Endothelial cell (in vitro differentiated cells): ENCODE results near the gene LIPI. TPM values are rescaled to one million over a fixed set of nuclear protein-coding genes. Genes with fewer than 3 reads are reported as not detected.

Experiments
- DNase-seq: peaks from one replicate; pipeline ENCODE4 v3.0.0; 2021; ENCODE audit warnings: low spot score
- H3K27ac Mint-ChIP-seq: one replicate; pipeline ENCODE4 v1.8.0; 2021; ENCODE audit warnings: mixed read lengths, inconsistent platforms; ENCODE audit not compliant: unreplicated experiment
- H3K27me3 Mint-ChIP-seq: one replicate; pipeline ENCODE4 v1.8.0; 2021; ENCODE audit warnings: mild to moderate bottlenecking, moderate library complexity, mixed read lengths, inconsistent platforms; ENCODE audit not compliant: unreplicated experiment
- H3K36me3 Mint-ChIP-seq: one replicate; pipeline ENCODE4 v1.8.0; 2021; ENCODE audit warnings: mild to moderate bottlenecking, low read depth, mixed read lengths, inconsistent platforms; ENCODE audit not compliant: unreplicated experiment
- H3K4me1 Mint-ChIP-seq: one replicate; pipeline ENCODE4 v1.8.0; 2021; ENCODE audit warnings: mild to moderate bottlenecking, mixed read lengths, inconsistent platforms; ENCODE audit not compliant: unreplicated experiment
- H3K4me3 Mint-ChIP-seq: one replicate; pipeline ENCODE4 v1.8.0; 2021; ENCODE audit warnings: mild to moderate bottlenecking, mixed read lengths, inconsistent platforms; ENCODE audit not compliant: unreplicated experiment
- H3K9me3 Mint-ChIP-seq: one replicate; pipeline ENCODE4 v1.8.0; 2021; ENCODE audit warnings: mixed read lengths, inconsistent platforms; ENCODE audit not compliant: unreplicated experiment
- CTCF ChIP-seq: fragments of 200-600 bp; sonication (generic); IDR thresholded peaks from one replicate; pipeline ENCODE4 v1.5.0; 2021; ENCODE audit warnings: antibody characterized with exemption; ENCODE audit not compliant: unreplicated experiment
- total RNA-seq: library from RNA; stranded (reverse); fragmentation: NEBNext Ultra II Directional; extraction: Animal tissue kit (Norgen Biotek cat#: 25700); gene quantifications from one replicate; pipeline ENCODE4 v1.2.1, GENCODE V29; 2021; ENCODE audit not compliant: unreplicated experiment

The LIPI gene
- total RNA-seq, 1 donor from 2014 or later = not detected

GRCh38 chr21:14078746-14079375, 131.9 kb downstream of the LIPI start:
- no peak overlapping the region for H3K4me3 Mint-ChIP-seq
- no peak overlapping the region for H3K27ac Mint-ChIP-seq
- H3K9me3 Mint-ChIP-seq = no peaks in the 10 kb centered on the region
- peaks cover 4% of the 10 kb centered on the region for H3K36me3 Mint-ChIP-seq
- H3K27me3 Mint-ChIP-seq = peaks cover 7% of the 10 kb centered on the region
- no peak for DNase-seq
- H3K4me1 Mint-ChIP-seq = no peaks in the 10 kb centered on the region
- TF ChIP-seq CTCF = no peak

- Mint-ChIP-seq H3K27ac (no peak overlapping the region), H3K27me3 (peaks cover 9% of the 10 kb centered on the region), H3K9me3 (no peaks in the 10 kb centered on the region), H3K4me1 (no peaks in the 10 kb centered on the region), H3K4me3 (no peak overlapping the region), H3K36me3 (no peaks in the 10 kb centered on the region)
- no peak for TF ChIP-seq CTCF
- DNase-seq = no peak
Observed at GRCh38 chr21:14076143-14076806, 134.5 kb downstream of the LIPI start.

- Mint-ChIP-seq H3K4me1 (no peaks in the 10 kb centered on the region), H3K27ac (no peak overlapping the region), H3K27me3 (peaks cover 9% of the 10 kb centered on the region), H3K36me3 (no peaks in the 10 kb centered on the region), H3K4me3 (no peak overlapping the region), H3K9me3 (no peaks in the 10 kb centered on the region)
- no peak for TF ChIP-seq CTCF
- DNase-seq = no peak
Observed at GRCh38 chr21:14075346-14076142, 135.2 kb downstream of the LIPI start.

- Mint-ChIP-seq H3K9me3 (no peaks in the 10 kb centered on the region), H3K27me3 (peaks cover 11% of the 10 kb centered on the region), H3K4me3 (no peak overlapping the region), H3K27ac (no peak overlapping the region), H3K36me3 (no peaks in the 10 kb centered on the region), H3K4me1 (no peaks in the 10 kb centered on the region)
- TF ChIP-seq CTCF = no peak
- DNase-seq = no peak
Observed at GRCh38 chr21:14074177-14074576, 136.6 kb downstream of the LIPI start.
